Upper lobe of left lung (tissue), 4 donors: ENCODE results near the gene PRRC2C.
"Not testable (repeated sequence)": the region's sequence is repeated elsewhere in the genome, so short reads cannot be mapped to it uniquely, and the experiment has no call there.

Source experiments
- POLR2AphosphoS5 ChIP-seq, 2 donors: sonication (generic); formaldehyde crosslinking; IDR thresholded peaks; one replicate each; pipeline ENCODE4 v1.5.1; 2017; ENCODE audit warnings: antibody characterized with exemption in 2 of 2
- TF ChIP-seq, protein P1 (sequence below), 6 experiments: fragments of 450-650 bp in 4 of 6; fragments of 200-600 bp in 2 of 6; sonication (generic) in 2 of 6; IDR thresholded peaks; one replicate each; pipeline ENCODE4 v1.5.1; 2016 to 2019; ENCODE audit warnings: antibody characterized with exemption in 6 of 6

DNA sequence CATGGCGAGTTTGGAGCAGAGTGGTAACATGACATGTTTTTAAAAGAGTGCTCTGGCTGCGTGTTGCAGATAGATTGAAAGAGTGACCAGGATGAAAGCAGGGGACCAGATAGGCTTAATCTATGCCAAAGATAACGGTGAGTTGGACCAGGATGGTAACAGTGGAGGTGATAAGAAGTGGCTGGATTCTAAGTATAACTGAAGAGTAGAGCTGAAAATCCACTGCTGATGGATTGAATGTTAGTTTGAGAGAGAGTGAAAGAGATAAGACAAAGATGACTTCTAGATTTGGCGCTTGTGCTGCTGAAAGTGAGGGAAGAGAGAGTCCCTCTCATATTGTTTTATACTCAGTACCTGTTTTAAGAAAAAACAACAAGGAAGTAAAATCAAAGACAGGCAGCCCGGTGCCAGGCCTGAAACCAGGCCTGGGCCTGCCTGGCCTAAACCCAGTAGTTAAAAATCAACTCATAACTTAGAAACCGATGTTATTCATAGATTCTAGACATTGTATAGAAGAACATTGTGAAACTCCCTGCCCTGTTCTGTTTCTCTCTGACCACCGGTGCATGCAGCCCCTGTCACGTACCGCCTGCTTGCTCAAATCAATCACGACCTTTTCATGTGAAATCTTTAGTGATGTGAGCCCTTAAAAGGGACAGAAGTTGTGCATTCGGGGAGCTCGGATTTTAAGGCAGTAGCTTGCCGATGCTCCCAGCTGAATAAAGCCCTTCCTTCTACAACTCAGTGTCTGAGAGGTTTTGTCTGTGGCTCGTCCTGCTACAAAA lies 130.0 kb downstream of the PRRC2C start:
- TF ChIP-seq POLR2AphosphoS5 (IDR thresholded peaks at IDR 0.05): not testable (repeated sequence)
- TF ChIP-seq, protein P1, sequence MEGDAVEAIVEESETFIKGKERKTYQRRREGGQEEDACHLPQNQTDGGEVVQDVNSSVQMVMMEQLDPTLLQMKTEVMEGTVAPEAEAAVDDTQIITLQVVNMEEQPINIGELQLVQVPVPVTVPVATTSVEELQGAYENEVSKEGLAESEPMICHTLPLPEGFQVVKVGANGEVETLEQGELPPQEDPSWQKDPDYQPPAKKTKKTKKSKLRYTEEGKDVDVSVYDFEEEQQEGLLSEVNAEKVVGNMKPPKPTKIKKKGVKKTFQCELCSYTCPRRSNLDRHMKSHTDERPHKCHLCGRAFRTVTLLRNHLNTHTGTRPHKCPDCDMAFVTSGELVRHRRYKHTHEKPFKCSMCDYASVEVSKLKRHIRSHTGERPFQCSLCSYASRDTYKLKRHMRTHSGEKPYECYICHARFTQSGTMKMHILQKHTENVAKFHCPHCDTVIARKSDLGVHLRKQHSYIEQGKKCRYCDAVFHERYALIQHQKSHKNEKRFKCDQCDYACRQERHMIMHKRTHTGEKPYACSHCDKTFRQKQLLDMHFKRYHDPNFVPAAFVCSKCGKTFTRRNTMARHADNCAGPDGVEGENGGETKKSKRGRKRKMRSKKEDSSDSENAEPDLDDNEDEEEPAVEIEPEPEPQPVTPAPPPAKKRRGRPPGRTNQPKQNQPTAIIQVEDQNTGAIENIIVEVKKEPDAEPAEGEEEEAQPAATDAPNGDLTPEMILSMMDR (IDR thresholded peaks at IDR 0.05): not testable (repeated sequence)
